Endothelial cell of umbilical vein (primary cell): ENCODE data around the gene HERPUD1. TPM values are rescaled to one million over a fixed set of nuclear protein-coding genes. Genes with fewer than 3 reads are reported as not detected.

Experiments used
- BruUV-seq: library from RNA; stranded (reverse); fragments of 400-500 nt; replicated peaks from 2 replicates; lab custom pipeline; 2021; lab: Mats Ljungman, UMichigan
- CTCF ChIA-PET: fragments of 300-600, 350-600 bp; sonication (Branson Sonifier 250); formaldehyde crosslinking; loops from one replicate; lab custom pipeline; 2021; ENCODE audit warnings: antibody characterized with exemption, inconsistent platforms; lab: Charles Lee
- POLR2A ChIA-PET: fragments of 300-600, 350-600 bp; sonication (Branson Sonifier 250); formaldehyde crosslinking; loops from one replicate; lab custom pipeline; 2021; ENCODE audit warnings: antibody characterized with exemption, inconsistent platforms; lab: Charles Lee
- DNase-seq: peaks from one replicate; pipeline ENCODE4 v3.0.0-alpha.2; 2011; ENCODE audit warnings: low read depth, low spot score
- FAIRE-seq: peaks from 2 replicates; lab custom pipeline; 2011; peaks lifted over from hg19 to GRCh38; lab: Jason Lieb, UNC
- H2AFZ ChIP-seq: 2 replicates; pipeline ENCODE4 v1.6.0; 2012; ENCODE audit warnings: low read depth, low read length, control low read depth, inconsistent platforms
- H3K27ac ChIP-seq: 2 replicates; pipeline ENCODE4 v1.5.1; 2011; ENCODE audit warnings: low read depth, mild to moderate bottlenecking, control low read depth, low read length, moderate library complexity; ENCODE audit not compliant: insufficient read depth
- H3K27me3 ChIP-seq, 2 experiments: 2 replicates each; pipeline versions ENCODE4 v1.6.0 to v1.6.1; 2011; ENCODE audit warnings: low read length in 2 of 2, mixed read lengths in 1 of 2; ENCODE audit not compliant: control insufficient read depth in 2 of 2, insufficient read depth in 2 of 2
- H3K36me3 ChIP-seq, 2 experiments: 2 replicates in 1 of 2; 3 replicates in 1 of 2; pipeline ENCODE4 v1.5.1; 2011; ENCODE audit warnings: low read length in 2 of 2, mild to moderate bottlenecking in 1 of 2, moderate library complexity in 1 of 2; ENCODE audit not compliant: control insufficient read depth in 2 of 2, insufficient read depth in 2 of 2; ENCODE audit errors: extremely low read depth in 1 of 2
- H3K4me1 ChIP-seq: 3 replicates; pipeline ENCODE4 v1.5.1; 2011; ENCODE audit warnings: mild to moderate bottlenecking, low read length; ENCODE audit not compliant: control insufficient read depth, insufficient read depth; ENCODE audit errors: extremely low read depth
- H3K4me2 ChIP-seq: 2 replicates; pipeline ENCODE4 v1.6.1; 2011; ENCODE audit warnings: low read length, control low read depth, mixed read lengths; ENCODE audit not compliant: insufficient read depth
- H3K4me3 ChIP-seq, 3 experiments: fragments of 200-600 bp in 1 of 3; sonication (generic), shearing (Covaris generic) in 1 of 3; replicated peaks in 1 of 3; 2 replicates each; pipeline ENCODE4 v1.5.1; 2011 to 2016; ENCODE audit warnings: control low read depth in 3 of 3, low read length in 3 of 3, mild to moderate bottlenecking in 2 of 3, inconsistent platforms in 1 of 3, low read depth in 1 of 3, moderate library complexity in 1 of 3; ENCODE audit not compliant: insufficient read depth in 1 of 3
- H3K79me2 ChIP-seq: 2 replicates; pipeline ENCODE4 v1.6.0; 2012; ENCODE audit warnings: low read length, inconsistent platforms; ENCODE audit not compliant: control insufficient read depth, insufficient read depth
- H3K9ac ChIP-seq: replicated peaks from 2 replicates; pipeline ENCODE3; 2011; ENCODE audit warnings: low read length, control low read depth; ENCODE audit not compliant: insufficient read depth; ENCODE audit errors: extremely low read depth
- H3K9me1 ChIP-seq: replicated peaks from 3 replicates; pipeline ENCODE4 v1.6.0; 2011; ENCODE audit warnings: mild to moderate bottlenecking, low read length; ENCODE audit not compliant: control insufficient read depth, insufficient read depth; ENCODE audit errors: extremely low read depth
- H3K9me3 ChIP-seq: replicated peaks from 2 replicates; pipeline ENCODE4 v1.5.1; 2012; ENCODE audit warnings: low read length, inconsistent platforms; ENCODE audit not compliant: control insufficient read depth, insufficient read depth
- H4K20me1 ChIP-seq: replicated peaks from 2 replicates; pipeline ENCODE3; 2011; ENCODE audit warnings: mild to moderate bottlenecking, low read length; ENCODE audit not compliant: control insufficient read depth, insufficient read depth; ENCODE audit errors: extremely low read depth
- CTCF ChIP-seq, 2 donors: IDR thresholded peaks; 1 replicate in 1 of 2; 2 replicates in 1 of 2; pipeline ENCODE4 v1.5.1; 2011; ENCODE audit warnings: low read length in 2 of 2, mild to moderate bottlenecking in 2 of 2, moderate library complexity in 2 of 2, control low read depth in 1 of 2, inconsistent platforms in 1 of 2, low read depth in 1 of 2; ENCODE audit not compliant: insufficient read depth in 1 of 2; ENCODE audit errors: extremely low read depth in 1 of 2
- EZH2 ChIP-seq: IDR thresholded peaks from 2 replicates; pipeline ENCODE4 v1.6.1; 2012; ENCODE audit warnings: borderline replicate concordance, low read depth, mild to moderate bottlenecking, moderate library complexity, low read length, inconsistent platforms; ENCODE audit not compliant: severe bottlenecking
- FOS ChIP-seq: IDR thresholded peaks from 2 replicates; pipeline ENCODE4 v1.6.1; 2011; ENCODE audit warnings: mild to moderate bottlenecking, low read length, moderate library complexity, borderline replicate concordance; ENCODE audit not compliant: insufficient read depth
- GATA2 ChIP-seq: IDR thresholded peaks from 2 replicates; pipeline ENCODE4 v1.7.0; 2011; ENCODE audit warnings: low read depth, mild to moderate bottlenecking, moderate library complexity, mixed read lengths, low read length; ENCODE audit not compliant: insufficient read length, insufficient read depth
- JUN ChIP-seq: IDR thresholded peaks from 2 replicates; pipeline ENCODE4 v1.6.1; 2011; ENCODE audit warnings: borderline replicate concordance, low read depth; ENCODE audit not compliant: insufficient read length, insufficient read depth
- POLR2A ChIP-seq: IDR thresholded peaks from 2 replicates; pipeline ENCODE4 v1.6.1; 2012; ENCODE audit warnings: low read depth, mild to moderate bottlenecking, control low read depth, low read length
- POLR2AphosphoS5 ChIP-seq: IDR thresholded peaks from 2 replicates; pipeline ENCODE4 v1.6.1; 2012; ENCODE audit warnings: low read depth, mild to moderate bottlenecking, control low read depth, low read length, moderate library complexity; ENCODE audit not compliant: insufficient read depth
- dilution Hi-C: fragments of 300-500 bp; cut with MboI; formaldehyde crosslinking; loops from one replicate; pipeline ENCODE4 v1.15.0; 2019; ENCODE audit warnings: low sequenced_read_pairs; ENCODE audit not compliant: extremely low pct_ligation_motif_present
- intact Hi-C: fragments of 100-400 bp; cut with micrococcal nuclease; formaldehyde crosslinking; loops from one replicate; pipeline ENCODE4 v1.10.0; 2022
- polyA plus RNA-seq, 4 experiments: library from polyadenylated mRNA; depleted of rRNA in 3 of 4; stranded (reverse) in 3 of 4; unstranded in 1 of 4; fragments of >200 nt; gene quantifications; 2 replicates each; pipeline versions ENCODE4 v1.2.1 to v1.2.3, GENCODE V29; 2011 to 2012; ENCODE audit warnings: missing spikeins in 1 of 4
- total RNA-seq: library from RNA; stranded (reverse); gene quantifications from 2 replicates; pipeline ENCODE4 v1.2.3, GENCODE V29; 2021

The HERPUD1 gene
- total and polyA plus RNA-seq, 2 donors (not counting 3 experiments of a cell fraction or from before 2014, with no cell fraction given), result 107 to 109 TPM

- Histone ChIP-seq H3K79me2 (peaks cover 32% of the 10 kb centered on the region), H4K20me1 (peaks cover 12% of the 10 kb centered on the region), H3K27ac (no peak overlapping the region), H3K4me1 (peaks cover 14% of the 10 kb centered on the region), H3K9ac (no peak overlapping the region), H3K36me3 (peaks cover 46 to 47% of the 10 kb centered on the region in 2 experiments), H3K27me3 (no peaks in the 10 kb centered on the region), H3K4me3 (no peak overlapping the region), H3K9me1 (no peaks in the 10 kb centered on the region), H2AFZ (no peak overlapping the region), H3K4me2 (no peak overlapping the region), H3K9me3 (no peaks in the 10 kb centered on the region)
- ChIA-PET CTCF (interaction anchor here (1.2 to 1.4 kb wide), 3 partner anchors 8 to 74 kb away, joined by 3 to 6 read pairs (median 3); partner anchors contain the start of gene SLC12A3), POLR2A (interaction anchor here (0.6 to 0.7 kb wide), 2 partner anchors 8 to 153 kb away, joined by 4 read pairs; no protein-coding TSS in a partner anchor)
- FAIRE-seq (no peak), DNase-seq (no peak)
- BruUV-seq, result no TSS peak
- TF ChIP-seq GATA2, result no peak
- no peak for TF ChIP-seq EZH2
- TF ChIP-seq POLR2AphosphoS5, result no peak
- no peak for TF ChIP-seq JUN
- TF ChIP-seq CTCF (IDR thresholded peaks at IDR 0.05; ENCODE audit: extremely low read depth in 1 of 2, insufficient read depth in 1 of 2, low read depth in 1 of 2, low read length in 2 of 2), result no peak
- TF ChIP-seq FOS, result no peak
- TF ChIP-seq POLR2A, result no peak
- dilution Hi-C loops, result no loop called here
- intact Hi-C loops, result no loop called here
Observed at GRCh38 chr16:56938664-56939513, 6.9 kb downstream of the HERPUD1 start.
